ENCODE results near the gene RAB27B.
"Not testable (repeated sequence)": the region's sequence is repeated elsewhere in the genome, so short reads cannot be mapped to it uniquely, and the experiment has no call there.

The RAB27B gene, protein sequence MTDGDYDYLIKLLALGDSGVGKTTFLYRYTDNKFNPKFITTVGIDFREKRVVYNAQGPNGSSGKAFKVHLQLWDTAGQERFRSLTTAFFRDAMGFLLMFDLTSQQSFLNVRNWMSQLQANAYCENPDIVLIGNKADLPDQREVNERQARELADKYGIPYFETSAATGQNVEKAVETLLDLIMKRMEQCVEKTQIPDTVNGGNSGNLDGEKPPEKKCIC

DNA sequence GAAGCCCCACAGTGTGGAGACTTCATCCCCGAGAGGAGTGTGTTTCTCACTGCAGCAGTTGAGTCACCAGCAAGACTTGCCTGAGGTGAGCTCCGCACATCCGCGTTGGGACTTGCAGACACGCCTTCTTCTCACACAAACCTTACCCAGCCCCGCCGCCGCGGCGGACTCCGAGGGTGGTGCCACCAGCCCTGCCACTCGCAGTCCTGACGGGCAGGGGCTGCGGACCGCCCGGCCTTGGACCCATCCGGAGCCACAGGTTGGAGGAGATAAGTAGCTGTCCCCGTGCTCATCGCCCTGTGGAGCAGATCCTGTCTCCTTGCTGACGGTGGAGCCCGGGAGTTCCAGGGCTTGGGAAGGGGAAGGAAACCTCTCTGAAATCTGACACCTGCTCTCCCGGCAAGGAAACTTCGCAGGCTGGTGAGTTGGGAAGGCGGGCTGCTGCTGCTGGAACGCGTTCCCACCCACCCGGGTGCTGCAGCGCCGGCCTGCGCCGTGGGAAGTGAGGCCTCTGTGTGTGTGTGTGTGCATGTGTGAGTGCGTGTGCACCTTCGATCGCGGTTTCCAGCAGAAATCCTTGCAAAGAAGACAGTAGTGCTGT, at the start of gene RAB27B:
Gene RAB27B, plus strand, starts transcription at position 197 of the 601 bp plus-strand sequence. CDS start 49,109 bp downstream, outside the sequence.
- DNase-seq (ENCODE audit: low spot score): peak; percentile 66

DNA sequence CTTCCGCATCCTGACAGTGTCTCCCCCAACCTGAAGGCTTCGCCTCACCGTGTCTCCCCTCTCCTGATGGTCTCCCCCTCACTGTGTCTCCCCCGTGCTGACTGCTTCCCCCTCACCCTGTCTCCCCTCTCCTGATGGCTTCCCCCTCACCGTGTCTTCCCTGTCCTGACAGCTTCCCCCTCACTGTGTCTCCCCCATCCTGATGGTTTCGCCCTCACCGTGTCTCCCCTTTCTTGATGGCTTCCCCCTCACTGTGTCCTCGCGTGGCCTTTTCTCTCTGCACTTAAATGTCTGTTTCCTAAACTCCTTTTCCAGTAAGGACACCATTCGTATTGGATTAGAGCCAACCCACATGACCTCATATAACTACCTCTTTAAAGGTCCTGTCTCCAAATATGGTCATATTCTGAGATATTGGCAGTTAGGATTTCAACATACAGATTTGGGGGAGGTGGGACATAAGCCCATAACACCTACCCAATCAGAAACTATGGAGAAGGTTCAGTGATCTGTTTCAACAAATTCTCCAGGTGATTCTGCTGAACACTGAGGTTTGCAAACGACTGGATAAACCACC, 47.9 kb upstream of the RAB27B start:
- DNase-seq (ENCODE audit: low spot score): no peak

DNA sequence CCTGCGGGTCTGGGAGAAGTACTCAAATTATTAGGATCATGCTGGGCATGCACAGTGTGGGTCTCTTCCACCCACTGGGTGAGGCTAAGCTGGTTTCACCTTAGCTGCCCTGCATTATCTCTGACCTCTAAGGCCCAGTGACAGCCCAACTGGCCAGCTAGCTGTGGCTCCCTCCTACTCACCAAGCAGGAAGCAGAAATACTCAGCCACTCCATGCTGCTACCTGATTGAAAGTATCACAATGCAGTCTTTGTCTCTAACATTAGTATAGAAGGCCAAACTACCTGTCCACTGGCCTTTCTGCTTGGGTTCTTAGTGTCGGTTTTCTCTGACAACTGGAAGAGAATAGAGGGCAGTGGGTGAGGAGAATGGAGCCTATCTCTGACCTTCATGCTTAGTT, 47.3 kb upstream of the RAB27B start:
- DNase-seq (ENCODE audit: low spot score): no peak

DNA sequence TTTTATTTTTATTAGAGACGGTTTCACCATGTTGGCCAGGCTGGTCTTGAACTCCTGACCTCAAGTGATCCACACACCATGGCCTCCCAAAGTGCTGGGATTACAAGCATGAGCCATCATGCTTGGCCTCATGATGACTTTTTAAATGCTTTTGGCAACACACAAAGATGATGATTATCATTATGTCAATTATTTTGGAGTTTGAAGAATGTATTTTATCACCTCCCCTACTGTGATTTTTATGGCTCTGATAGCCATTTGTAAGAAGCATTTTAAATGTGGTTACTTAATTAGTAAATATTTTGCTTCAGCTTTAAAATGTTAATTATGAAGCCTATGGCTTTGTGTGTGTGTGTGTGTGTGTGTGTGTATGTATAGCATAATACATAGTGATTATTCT, 45.1 kb upstream of the RAB27B start:
- no peak for DNase-seq (ENCODE audit: low spot score)

DNA sequence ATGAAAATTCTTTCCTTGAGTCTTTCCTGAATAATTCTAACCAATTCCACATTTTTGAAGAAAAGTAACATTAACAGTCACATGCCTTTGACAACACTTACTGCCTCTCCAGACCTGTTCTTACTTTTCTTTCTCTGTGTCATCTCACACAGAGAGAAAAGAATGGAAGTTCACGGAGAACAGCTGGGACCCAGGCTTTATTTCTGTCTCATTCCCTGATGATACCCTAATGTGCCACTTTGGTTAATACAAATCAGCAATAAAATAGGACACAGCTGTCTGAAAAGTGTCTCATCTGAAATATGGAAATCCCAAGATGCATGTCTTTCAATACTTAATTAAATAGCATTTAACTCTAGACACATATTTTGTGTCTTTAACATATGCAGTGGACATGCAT, 42.1 kb upstream of the RAB27B start:
- no peak for DNase-seq (ENCODE audit: low spot score)

DNA sequence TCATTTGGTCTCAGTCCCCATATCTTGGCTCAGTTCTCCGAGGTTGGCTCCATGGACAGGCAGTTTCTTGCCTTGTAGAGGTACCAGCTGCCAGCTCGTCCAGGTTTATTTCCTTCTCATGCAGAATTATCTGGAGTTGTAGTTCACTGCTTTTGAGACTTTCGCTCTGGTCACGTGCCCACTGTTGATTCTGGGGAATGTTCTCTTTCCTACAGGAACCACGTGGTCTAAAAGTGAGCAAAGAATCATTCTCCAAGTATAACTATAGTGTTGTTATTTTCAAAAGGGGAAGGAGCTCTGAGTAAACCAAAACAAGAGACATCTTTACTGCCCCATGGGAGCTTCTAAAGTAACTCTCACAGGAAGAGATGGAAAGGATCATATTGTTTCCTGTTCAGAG, 41.2 kb upstream of the RAB27B start:
- no peak for DNase-seq (ENCODE audit: low spot score)

DNA sequence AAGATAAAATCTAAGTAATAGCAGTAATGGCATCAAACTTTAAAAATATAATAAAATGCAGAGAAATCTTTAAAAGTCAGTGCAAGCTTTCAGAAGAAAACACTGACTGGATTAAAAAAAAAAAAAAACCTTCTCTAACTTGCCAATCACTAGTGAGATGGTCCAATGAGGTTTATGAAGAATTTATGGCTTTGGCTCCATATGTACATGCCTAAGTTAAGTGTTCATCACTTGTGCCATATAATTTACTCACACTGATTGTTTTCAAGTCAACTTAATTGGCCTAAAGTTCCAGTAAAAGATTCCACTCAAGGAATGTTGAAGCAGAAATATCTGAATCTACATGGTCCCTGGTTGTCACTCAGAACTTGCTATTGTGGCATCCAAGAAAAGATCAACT, 40.7 kb upstream of the RAB27B start:
- peak; percentile 49 for DNase-seq (ENCODE audit: low spot score)

DNA sequence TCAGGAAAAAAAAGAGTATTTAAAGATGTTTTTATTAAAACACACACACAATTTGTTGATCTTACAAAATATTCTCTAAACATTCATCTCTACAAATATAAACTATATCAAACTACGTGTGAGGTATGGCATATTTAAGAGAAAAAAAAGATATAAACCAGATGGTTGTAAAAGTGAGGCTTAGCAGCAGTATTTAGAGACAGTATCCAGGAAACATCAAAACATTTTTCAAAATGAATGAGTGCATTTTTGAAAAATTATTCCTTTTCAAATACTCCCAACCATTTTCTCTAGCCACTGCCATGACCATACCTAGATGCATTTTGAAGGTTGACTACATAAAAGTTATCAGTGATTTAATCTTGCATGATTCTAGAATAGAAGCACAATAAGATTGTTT, 38.2 kb upstream of the RAB27B start:
- DNase-seq (ENCODE audit: low spot score): no peak

DNA sequence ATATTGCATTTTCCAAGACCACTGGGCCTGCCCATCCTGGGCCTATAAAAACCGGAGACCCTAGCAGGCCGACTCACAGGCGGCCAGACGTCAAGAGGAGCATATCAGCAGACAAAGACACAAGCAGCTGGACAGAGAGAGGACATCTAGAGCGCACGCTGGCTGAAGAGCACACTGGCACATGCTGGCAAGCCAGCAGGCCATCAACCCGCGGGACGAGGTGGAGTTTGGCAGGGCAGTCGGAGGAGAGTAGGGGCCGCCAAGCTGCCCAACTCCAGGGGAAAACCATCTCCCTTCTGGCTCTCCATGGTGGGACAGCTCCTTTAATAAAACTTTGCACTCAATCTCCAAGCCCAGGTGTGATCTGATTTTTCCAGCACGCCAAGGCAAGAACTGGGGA, 36.6 kb upstream of the RAB27B start:
- no peak for DNase-seq (ENCODE audit: low spot score)

DNA sequence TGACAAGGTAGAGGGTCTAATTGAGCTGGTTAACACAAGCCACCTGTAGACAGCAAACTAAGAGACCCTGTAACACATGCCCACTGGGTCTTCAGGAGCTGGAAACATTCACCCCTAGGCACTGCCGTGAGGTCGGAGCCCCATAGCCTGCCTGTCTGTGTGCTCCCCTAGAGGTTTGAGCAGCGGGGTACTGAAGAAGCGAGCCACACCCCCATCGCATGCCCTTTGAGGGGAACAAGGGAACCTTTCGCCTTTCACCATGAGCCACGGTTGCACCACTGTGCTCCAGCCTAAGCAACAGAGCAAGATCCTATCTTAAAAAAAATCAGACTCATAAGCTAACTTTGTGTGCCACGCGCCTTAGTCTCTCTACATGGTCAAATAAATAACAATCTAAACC, 36.2 kb upstream of the RAB27B start:
- no peak for DNase-seq (ENCODE audit: low spot score)

DNA sequence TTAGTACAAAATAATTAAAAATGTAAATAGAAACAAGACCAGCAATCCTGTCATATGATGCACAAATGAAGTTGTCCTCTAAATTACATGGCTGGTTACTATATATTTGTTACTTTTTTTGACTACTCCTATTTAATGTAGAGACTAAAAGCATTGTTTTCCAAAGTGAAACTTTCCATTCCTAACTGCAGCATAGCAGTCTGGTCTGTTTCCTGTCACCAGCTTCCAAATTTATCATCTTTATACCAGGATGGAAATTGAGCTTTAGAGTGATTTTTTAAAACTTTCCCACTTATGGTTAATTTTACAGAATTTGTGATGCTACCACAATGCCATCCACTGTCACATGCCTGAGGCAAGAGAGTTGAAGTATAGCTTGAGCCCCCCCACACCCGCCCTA, 33.5 kb upstream of the RAB27B start:
- DNase-seq (ENCODE audit: low spot score): no peak

DNA sequence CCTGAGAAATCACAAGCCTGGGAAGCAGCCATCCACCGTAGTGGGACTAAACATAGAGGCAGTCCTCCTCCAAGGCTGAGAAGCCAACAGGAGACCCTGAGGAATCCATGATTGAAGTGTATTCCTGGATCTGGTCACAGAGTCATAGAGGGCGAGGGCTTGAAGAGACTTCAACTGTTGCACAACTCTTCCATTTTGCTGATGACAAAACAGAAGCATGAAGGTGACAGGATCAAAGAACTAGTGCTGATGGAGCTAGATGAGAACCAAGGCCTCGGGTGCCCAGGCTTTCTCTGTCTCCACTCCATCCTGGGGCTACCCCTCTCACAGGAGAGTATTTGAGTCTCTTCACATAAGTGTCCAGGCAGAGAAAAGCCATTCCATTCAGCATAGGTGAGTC, 30.1 kb upstream of the RAB27B start:
- DNase-seq (ENCODE audit: low spot score): no peak

DNA sequence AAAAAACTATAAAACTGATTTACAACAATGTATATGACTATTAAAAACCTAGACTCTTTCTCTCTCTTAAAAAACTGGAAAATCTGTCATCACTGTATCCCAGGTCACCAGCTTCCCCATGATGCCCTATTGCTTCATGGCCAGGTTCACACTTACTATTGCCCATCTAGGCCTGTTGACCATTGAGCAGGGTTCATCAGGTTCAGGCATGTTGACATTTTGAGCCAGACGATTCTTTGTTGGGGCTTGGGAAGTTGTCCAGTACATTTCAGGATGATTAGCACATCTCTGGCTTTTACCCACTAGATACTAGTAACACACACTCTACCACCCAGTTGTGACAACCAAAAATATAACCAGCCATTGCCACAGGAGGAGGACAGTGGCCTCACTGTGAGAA, 26.9 kb upstream of the RAB27B start:
- no peak for DNase-seq (ENCODE audit: low spot score)

DNA sequence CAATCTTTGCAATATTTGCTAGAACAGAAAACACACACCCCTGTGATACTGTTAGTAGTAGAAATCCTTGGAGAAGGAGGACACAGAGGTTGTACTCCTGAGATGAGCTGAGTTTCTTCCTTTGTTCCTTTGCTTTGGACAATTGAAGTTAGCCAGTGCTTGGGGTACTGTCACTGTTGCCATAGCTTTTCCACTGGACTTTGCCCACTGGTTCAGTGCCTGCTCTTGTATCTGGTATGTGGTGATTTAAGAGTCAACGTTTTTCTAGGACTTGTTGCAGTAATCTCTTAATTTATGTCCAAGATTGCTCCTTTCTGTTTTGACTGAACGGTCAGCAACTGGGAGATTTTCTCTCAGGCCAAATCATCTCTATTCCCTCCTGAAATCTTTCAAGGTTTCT, 26.1 kb upstream of the RAB27B start:
- DNase-seq (ENCODE audit: low spot score): no peak

DNA sequence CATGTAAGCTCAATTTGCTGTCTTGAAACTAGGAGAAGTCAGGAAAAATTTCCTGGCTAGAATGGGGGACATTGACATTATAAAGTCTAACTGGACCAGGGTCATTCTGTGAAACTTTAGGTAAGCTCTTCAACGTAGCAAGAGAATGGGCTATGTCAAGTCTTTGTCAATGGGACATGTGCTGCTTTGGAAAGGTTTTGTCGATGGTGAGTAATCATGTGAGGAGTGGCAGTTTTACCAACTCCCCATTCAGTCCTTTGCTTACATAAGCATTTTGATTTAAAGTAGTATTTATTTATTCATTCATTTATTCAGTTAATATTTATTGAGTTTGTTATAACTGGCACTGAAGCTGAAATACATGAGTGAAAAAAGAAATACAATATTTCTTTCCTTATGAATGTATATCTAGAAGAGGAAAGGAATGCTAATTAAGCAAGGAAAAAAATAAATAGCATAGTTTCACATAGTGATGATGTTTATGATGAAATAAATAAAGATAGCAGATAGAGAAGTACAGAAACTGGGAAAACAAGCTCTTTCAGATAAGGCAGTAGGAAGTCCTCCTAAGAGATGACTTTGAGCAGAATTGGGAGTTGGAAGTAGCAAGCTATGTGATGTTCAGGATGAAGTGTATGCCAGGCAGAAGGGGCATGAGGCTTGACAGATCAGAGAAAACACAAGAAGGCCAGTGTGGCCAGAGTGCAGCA, 25.4 kb upstream of the RAB27B start:
- no peak for DNase-seq (ENCODE audit: low spot score)

DNA sequence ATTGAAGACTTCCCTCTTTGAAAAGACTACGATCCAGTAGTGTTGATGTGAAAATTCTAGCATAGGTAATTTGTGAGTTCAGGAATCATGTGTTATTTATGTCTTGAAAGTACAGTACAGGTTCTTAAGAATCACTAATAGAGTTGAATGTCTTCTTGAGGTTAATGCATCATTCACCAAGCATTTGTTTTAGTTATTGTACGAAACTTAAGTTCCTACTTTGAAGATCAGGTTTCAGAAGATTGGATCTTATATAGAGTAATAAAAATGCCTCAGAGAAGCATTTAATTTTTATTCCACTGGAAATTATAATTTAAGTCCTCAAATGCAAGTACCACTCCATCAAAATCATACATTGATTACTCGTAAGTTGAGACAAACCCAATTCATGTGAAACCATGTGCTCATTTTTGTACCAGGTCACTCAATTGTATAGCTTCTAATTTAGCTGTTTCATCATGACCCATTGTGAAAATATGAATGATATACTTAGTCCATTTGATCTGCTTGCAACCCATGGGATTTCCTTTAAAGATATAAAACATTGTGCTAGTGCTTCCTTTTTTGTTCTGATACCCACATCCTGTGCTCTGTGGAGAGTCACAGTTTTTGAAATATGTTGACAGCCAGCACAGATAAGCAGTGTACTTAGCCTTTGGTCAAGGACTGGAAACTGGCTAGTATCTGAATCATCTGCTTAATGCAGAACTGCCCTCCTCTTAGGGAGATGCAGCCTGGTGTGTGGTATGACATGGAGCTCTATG, 22.5 kb upstream of the RAB27B start:
- peak; percentile 33 for DNase-seq (ENCODE audit: low spot score)

DNA sequence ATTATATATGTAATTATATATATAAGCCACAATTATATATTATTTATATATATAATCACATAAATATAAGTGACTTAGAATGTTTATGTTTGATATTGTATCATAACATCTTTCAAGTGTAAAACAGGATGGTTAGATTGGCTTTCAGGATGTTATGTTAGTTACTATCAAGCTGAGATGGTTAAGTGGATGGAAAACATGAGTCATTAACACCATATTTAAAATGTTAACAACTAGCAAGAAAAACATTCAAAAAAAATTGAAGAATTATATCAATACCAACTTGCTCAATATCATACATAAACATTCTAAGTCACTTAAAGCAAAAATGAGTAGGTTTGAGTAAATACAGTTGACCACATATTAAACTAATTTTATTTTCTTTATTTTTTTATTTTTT, 21.8 kb upstream of the RAB27B start:
- DNase-seq (ENCODE audit: low spot score): no peak

DNA sequence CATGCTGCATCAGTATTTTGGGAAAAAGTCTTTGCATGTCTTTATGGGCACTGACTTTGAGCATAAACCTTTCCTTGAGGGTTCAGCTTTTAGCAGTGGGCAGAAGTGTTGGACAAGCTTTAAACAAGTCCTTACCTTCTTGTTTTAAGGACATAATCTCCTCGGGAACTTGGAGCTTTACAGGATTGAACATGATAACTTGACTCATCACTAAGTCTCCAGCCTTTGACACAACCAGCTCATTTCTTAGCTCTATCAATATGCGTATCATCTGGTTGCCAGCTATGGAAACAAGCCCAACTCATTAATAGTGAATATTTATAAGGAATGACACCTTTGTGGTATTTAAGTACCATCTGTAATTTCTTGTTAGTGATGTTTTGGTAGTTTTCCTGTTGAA, 21.0 kb upstream of the RAB27B start:
- DNase-seq (ENCODE audit: low spot score): no peak

DNA sequence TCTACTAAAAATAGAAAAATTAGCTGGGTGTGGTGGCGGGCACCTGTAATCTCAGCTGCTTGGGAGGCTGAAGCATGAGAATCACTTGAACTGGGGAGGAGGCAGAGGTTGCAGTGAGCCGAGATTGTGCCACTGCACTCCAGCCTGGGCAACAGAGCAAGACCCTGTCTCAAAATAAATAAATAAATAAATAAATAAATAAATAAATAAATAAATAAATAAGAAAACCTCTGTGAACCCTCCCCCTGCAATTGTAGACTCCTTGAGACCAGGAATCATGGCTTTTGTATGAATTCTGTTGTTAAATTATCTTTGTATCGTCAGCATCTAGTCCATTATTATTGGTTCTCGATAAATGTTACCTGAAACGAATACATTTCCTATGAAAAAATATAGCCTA, 17.6 kb upstream of the RAB27B start:
- DNase-seq (ENCODE audit: low spot score): not testable (repeated sequence)

DNA sequence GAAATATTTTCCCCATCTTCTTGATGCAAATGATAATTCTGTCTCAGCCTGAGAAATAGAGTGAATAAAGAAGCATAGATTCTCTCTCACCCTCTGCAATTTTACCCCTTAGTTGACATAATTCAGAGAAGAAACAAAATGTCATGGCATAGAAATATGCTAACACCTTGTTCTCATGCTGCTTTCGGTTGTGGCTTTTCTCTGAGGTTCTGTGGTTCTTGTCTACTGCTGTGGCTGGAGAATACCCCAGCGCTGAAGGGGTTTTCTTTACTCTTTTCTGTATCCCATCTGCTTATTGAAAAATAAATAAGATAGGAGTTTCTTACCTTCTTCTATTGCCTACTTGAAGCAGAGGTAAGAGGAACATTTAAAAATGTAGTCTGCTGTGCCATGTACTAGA, 15.4 kb upstream of the RAB27B start:
- no peak for DNase-seq (ENCODE audit: low spot score)

DNA sequence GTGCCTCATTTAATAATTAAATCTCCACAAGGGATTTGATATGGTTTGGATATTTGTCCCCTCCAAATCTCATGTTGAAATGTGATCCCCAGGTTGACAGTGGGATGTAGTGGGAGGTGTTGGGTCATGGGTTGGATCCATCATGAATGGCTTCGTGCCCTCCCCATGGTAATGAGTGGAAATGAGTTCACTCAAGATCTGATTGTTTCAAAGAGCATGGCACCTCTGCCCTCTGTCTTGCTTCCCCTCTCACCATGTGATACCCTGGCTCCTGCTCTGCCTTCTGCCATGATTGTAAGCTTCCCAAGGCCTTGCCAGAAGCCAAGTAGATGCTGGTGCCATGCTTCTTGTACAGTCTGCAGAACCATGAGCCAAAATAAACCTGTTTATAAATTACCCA, 15.0 kb upstream of the RAB27B start:
- DNase-seq (ENCODE audit: low spot score): no peak

DNA sequence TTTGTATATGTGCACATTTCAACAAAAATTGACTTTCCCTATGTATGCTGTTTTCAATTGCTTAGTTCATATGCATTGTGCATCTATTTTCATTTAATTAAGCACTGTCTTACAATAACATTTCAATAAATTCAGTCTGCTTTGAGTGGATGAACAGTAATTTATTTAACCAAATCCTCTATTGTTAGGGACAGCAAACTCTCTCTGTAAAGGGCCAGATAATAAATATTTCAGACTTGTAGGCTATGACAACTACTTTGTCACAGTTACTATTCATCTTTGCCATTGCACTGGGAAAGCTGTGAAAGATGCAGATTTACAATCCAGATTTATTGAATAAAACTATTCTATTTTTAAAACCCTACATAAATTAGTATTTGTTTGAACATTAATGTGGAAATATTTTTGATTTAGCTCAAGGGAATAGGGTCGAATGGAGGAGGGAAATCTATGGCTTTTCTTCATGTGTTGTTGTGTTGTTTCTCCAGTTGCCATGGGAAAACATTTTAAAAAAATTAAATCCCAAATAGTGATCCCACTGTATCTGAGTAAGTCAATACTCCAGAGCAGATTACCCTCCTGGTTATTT, 14.2 kb upstream of the RAB27B start:
- DNase-seq (ENCODE audit: low spot score): no peak

All from GM03348 (cell line).